ENCODE data around the gene CNTNAP2. TPM values are rescaled to one million over a fixed set of nuclear protein-coding genes. Genes with fewer than 3 reads are reported as not detected.

The CNTNAP2 gene
- total and polyA plus RNA-seq, 7 donors, result 0.60 to 2.4 (median 1.7) TPM

DNA sequence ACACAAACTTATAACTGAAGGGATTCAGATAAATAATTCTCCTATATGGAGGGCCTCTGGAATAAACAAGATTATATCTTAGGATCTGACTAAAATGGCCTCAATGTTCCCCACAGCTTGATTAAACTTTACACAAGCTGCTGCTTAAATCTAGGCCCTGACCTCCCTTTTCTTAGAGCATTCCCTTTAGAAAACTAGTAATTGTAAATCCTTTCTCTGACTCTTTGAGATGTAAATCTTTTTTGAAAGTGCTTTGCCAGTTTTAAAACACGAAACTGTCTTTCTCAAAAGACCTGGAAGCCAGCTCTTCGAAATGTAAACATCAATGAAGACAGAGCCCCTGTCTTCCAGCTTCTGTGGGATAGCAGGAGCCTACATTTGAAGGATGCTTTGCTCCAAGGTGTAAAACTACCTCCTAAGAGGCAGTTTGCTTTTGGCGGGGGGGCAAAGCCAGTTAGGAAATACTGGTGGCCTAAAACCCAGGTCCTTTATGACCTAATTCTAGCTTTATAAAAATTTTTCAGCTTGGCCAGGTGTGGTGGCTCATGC, 758.7 kb downstream of the CNTNAP2 start:
- H3K4me3 ChIP-seq, result no peak overlapping the region
- no peak for TF ChIP-seq POLR2A (IDR thresholded peaks at IDR 0.05)
- no peak for TF ChIP-seq EP300 (IDR thresholded peaks at IDR 0.05)
- TF ChIP-seq POLR2AphosphoS5 (IDR thresholded peaks at IDR 0.05), result no peak
- TF ChIP-seq, protein P1, sequence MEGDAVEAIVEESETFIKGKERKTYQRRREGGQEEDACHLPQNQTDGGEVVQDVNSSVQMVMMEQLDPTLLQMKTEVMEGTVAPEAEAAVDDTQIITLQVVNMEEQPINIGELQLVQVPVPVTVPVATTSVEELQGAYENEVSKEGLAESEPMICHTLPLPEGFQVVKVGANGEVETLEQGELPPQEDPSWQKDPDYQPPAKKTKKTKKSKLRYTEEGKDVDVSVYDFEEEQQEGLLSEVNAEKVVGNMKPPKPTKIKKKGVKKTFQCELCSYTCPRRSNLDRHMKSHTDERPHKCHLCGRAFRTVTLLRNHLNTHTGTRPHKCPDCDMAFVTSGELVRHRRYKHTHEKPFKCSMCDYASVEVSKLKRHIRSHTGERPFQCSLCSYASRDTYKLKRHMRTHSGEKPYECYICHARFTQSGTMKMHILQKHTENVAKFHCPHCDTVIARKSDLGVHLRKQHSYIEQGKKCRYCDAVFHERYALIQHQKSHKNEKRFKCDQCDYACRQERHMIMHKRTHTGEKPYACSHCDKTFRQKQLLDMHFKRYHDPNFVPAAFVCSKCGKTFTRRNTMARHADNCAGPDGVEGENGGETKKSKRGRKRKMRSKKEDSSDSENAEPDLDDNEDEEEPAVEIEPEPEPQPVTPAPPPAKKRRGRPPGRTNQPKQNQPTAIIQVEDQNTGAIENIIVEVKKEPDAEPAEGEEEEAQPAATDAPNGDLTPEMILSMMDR (IDR thresholded peaks at IDR 0.05), result no peak
- H3K9me3 ChIP-seq, result no peaks in the 10 kb centered on the region
- no peak for DNase-seq
- H3K27ac ChIP-seq, result no peak overlapping the region
- intact Hi-C loops (cut with DNase I), result no loop called here
- H3K4me1 ChIP-seq, result no peaks in the 10 kb centered on the region
- H3K36me3 ChIP-seq, result no peaks in the 10 kb centered on the region
- 42 to 61% methylated on average over 3 of the region's 3 CpGs for WGBS, 2 donors
- H3K27me3 ChIP-seq, result no peaks in the 10 kb centered on the region

- Histone ChIP-seq H3K27me3 (no peaks in the 10 kb centered on the region), H3K4me1 (no peaks in the 10 kb centered on the region), H3K36me3 (no peaks in the 10 kb centered on the region), H3K9me3 (no peaks in the 10 kb centered on the region), H3K4me3 (no peak overlapping the region), H3K27ac (no peak overlapping the region)
- WGBS, 2 donors, result 60 to 63% methylated on average over 2 of the region's 2 CpGs
- intact Hi-C loops (cut with DNase I), result no loop called here
- TF ChIP-seq POLR2AphosphoS5 (IDR thresholded peaks at IDR 0.05), result no peak
- TF ChIP-seq, protein P1 (IDR thresholded peaks at IDR 0.05), result no peak
- TF ChIP-seq POLR2A (IDR thresholded peaks at IDR 0.05), result no peak
- TF ChIP-seq EP300 (IDR thresholded peaks at IDR 0.05), result no peak
- no peak for DNase-seq
Measured at GRCh38 chr7:146875981-146876380, 759.4 kb downstream of the CNTNAP2 start.

DNA sequence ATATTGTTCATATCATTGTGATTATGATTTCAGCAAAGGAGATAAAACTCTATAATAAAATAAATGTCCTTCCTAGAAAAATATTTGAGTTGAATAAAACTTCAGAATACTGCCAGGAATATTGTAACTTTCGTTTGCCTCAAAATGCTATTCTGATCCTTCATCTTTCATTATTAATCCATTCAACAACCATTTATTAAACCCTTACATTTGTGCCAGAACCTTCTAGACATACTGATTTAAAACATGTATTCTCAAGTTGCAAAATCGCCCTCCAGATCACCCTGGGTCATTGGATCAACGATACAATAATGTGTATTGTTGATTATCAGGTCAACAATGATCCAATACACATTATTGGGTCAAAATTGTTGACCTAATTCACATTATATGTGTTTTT, 759.8 kb downstream of the CNTNAP2 start:
- no peaks in the 10 kb centered on the region for H3K36me3 ChIP-seq
- no peaks in the 10 kb centered on the region for H3K9me3 ChIP-seq
- intact Hi-C loops (cut with DNase I), result no loop called here
- TF ChIP-seq EP300 (IDR thresholded peaks at IDR 0.05), result no peak
- TF ChIP-seq POLR2A (IDR thresholded peaks at IDR 0.05), result no peak
- no peak for TF ChIP-seq POLR2AphosphoS5 (IDR thresholded peaks at IDR 0.05)
- TF ChIP-seq, protein P1 (IDR thresholded peaks at IDR 0.05), result no peak
- no peak overlapping the region for H3K27ac ChIP-seq
- no peak overlapping the region for H3K4me3 ChIP-seq
- no peaks in the 10 kb centered on the region for H3K27me3 ChIP-seq
- WGBS, 2 donors, result 25 to 53% methylated on average over 3 of the region's 3 CpGs
- H3K4me1 ChIP-seq, result no peaks in the 10 kb centered on the region
- no peak for DNase-seq

DNA sequence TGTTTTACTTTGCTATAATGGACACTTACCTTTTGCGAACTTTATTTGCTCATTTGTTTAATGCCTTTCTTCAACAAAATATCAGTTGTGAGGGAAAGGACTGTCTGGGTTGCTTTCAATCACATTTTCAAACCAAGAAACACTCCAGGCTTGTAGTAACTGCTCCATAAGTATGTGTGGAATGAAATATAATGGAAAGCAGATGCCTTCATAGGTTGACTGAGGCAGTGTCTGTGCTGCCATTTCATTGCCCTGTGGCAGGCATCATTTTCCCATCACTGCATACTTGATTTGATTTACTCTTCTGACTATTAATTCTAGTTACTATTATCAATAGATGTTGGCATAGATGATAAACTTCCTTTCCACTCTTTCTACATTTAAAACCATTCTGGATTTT, 762.3 kb downstream of the CNTNAP2 start:
- H3K27ac ChIP-seq, result no peak overlapping the region
- H3K27me3 ChIP-seq, result no peaks in the 10 kb centered on the region
- no peaks in the 10 kb centered on the region for H3K9me3 ChIP-seq
- 85 to 93% methylated on average over 1 of the region's 1 CpG for WGBS, 2 donors
- no peak overlapping the region for H3K4me3 ChIP-seq
- no peaks in the 10 kb centered on the region for H3K36me3 ChIP-seq
- no peak for DNase-seq
- TF ChIP-seq, protein P1 (IDR thresholded peaks at IDR 0.05), result no peak
- no peak for TF ChIP-seq EP300 (IDR thresholded peaks at IDR 0.05)
- TF ChIP-seq POLR2A (IDR thresholded peaks at IDR 0.05), result no peak
- no peak for TF ChIP-seq POLR2AphosphoS5 (IDR thresholded peaks at IDR 0.05)
- H3K4me1 ChIP-seq, result no peaks in the 10 kb centered on the region
- intact Hi-C loops (cut with DNase I), result no loop called here

DNA sequence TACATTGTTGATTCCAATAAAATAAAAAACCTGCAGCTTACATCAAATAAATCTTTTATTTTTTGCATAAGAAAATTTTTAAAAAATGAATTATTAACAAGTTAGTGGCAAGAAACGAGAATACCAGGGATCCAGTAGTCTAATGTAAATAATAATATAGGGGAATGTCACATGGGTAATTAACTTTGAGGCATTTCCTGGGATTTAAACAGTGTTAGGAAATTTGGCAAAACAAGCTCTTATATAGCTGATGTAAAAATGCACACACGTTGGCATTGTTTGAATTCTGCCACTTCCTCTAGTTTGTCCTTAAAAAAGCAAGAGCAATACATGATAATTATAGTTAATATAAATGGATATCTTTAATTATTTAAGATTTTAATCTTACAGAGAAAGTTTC, 768.6 kb downstream of the CNTNAP2 start:
- intact Hi-C loops (cut with DNase I), result no loop called here
- H3K4me1 ChIP-seq, result no peaks in the 10 kb centered on the region
- H3K4me3 ChIP-seq, result no peak overlapping the region
- H3K27ac ChIP-seq, result no peak overlapping the region
- no peaks in the 10 kb centered on the region for H3K9me3 ChIP-seq
- TF ChIP-seq POLR2AphosphoS5 (IDR thresholded peaks at IDR 0.05), result no peak
- TF ChIP-seq, protein P1 (IDR thresholded peaks at IDR 0.05), result no peak
- TF ChIP-seq EP300 (IDR thresholded peaks at IDR 0.05), result no peak
- TF ChIP-seq POLR2A (IDR thresholded peaks at IDR 0.05), result no peak
- DNase-seq, result no peak
- no peaks in the 10 kb centered on the region for H3K27me3 ChIP-seq
- H3K36me3 ChIP-seq, result no peaks in the 10 kb centered on the region
- 17 to 52% methylated on average over 2 of the region's 2 CpGs for WGBS, 2 donors
